Uterus (tissue), 2 donors: ENCODE data around the gene PLBD1.

Experiments used
- POLR2A ChIP-seq, 2 donors: fragments of 450-650 bp; IDR thresholded peaks; one replicate each; pipeline ENCODE4 v1.6.1; 2016; ENCODE audit warnings: antibody characterized with exemption in 2 of 2, mild to moderate bottlenecking in 1 of 2, moderate library complexity in 1 of 2
- TF ChIP-seq, protein P1 (sequence below), 4 experiments: fragments of 200-600 bp in 2 of 4; fragments of 450-650 bp in 2 of 4; sonication (generic) in 2 of 4; IDR thresholded peaks; one replicate each; pipeline ENCODE4 v1.5.1; 2016 to 2019; ENCODE audit warnings: antibody characterized with exemption in 4 of 4, mild to moderate bottlenecking in 2 of 4, moderate library complexity in 1 of 4

DNA sequence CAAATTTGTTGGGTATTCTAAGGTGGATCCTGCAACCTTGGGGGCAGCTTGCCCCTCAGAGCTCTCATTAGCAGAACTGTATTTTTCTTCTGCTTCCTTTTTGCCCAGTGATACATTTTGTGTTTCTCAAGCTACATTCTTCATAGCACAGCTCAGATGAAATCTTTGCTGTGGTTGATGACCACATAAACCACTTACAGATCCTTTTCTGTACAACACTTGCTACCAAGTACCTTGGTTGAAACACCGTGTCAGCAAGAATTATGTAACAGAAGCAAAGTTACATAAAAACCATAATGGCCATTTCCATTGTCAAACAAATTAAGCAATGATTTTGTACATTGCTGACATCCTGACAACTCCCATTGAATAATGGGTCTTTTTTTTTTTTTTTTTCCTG lies 9.7 kb upstream of the PLBD1 start:
- TF ChIP-seq, protein P1, sequence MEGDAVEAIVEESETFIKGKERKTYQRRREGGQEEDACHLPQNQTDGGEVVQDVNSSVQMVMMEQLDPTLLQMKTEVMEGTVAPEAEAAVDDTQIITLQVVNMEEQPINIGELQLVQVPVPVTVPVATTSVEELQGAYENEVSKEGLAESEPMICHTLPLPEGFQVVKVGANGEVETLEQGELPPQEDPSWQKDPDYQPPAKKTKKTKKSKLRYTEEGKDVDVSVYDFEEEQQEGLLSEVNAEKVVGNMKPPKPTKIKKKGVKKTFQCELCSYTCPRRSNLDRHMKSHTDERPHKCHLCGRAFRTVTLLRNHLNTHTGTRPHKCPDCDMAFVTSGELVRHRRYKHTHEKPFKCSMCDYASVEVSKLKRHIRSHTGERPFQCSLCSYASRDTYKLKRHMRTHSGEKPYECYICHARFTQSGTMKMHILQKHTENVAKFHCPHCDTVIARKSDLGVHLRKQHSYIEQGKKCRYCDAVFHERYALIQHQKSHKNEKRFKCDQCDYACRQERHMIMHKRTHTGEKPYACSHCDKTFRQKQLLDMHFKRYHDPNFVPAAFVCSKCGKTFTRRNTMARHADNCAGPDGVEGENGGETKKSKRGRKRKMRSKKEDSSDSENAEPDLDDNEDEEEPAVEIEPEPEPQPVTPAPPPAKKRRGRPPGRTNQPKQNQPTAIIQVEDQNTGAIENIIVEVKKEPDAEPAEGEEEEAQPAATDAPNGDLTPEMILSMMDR (IDR thresholded peaks at IDR 0.05) = no peak
- no peak for TF ChIP-seq POLR2A (IDR thresholded peaks at IDR 0.05)
